ENCODE results near the gene EZR.

DNA sequence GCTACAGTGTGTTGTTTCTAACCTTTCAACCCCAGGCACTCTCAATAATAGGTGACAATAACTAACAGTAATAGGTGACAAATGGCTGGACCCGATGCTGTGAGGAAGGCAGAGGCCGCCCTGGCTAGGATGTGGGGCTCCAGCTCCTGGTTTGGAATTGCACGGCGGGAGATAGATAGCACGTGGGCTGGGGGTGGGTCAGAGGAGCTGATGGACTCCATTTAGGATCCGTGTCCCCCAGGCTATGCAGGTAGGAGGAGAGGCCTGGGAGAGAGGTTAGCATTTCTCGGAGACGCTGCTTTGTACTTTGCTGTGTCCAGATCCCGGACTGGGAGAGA lies 61.4 kb downstream of the EZR start:
- no peak for TF ChIP-seq EZH2phosphoT487 (IDR thresholded peaks at IDR 0.05; ENCODE audit: borderline replicate concordance)
- TF ChIP-seq, protein P1, sequence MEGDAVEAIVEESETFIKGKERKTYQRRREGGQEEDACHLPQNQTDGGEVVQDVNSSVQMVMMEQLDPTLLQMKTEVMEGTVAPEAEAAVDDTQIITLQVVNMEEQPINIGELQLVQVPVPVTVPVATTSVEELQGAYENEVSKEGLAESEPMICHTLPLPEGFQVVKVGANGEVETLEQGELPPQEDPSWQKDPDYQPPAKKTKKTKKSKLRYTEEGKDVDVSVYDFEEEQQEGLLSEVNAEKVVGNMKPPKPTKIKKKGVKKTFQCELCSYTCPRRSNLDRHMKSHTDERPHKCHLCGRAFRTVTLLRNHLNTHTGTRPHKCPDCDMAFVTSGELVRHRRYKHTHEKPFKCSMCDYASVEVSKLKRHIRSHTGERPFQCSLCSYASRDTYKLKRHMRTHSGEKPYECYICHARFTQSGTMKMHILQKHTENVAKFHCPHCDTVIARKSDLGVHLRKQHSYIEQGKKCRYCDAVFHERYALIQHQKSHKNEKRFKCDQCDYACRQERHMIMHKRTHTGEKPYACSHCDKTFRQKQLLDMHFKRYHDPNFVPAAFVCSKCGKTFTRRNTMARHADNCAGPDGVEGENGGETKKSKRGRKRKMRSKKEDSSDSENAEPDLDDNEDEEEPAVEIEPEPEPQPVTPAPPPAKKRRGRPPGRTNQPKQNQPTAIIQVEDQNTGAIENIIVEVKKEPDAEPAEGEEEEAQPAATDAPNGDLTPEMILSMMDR (IDR thresholded peaks at IDR 0.05 in 2 of 3, conservative IDR thresholded peaks at IDR 0.05 in 1 of 3; ENCODE audit: borderline replicate concordance in 1 of 3, insufficient read depth in 1 of 3, low read depth in 2 of 3, low read length in 2 of 3): no peak
- TF ChIP-seq EGR1 (IDR thresholded peaks at IDR 0.05; ENCODE audit: low read depth): no peak
- TF ChIP-seq RAD21 (IDR thresholded peaks at IDR 0.05; ENCODE audit: low read depth): no peak
- TF ChIP-seq, protein P2, sequence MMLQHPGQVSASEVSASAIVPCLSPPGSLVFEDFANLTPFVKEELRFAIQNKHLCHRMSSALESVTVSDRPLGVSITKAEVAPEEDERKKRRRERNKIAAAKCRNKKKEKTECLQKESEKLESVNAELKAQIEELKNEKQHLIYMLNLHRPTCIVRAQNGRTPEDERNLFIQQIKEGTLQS (IDR thresholded peaks at IDR 0.05): no peak
- no peak for TF ChIP-seq POLR2A (IDR thresholded peaks at IDR 0.05; ENCODE audit: borderline replicate concordance, extremely low read depth, insufficient read depth, insufficient read length)

Data from HCT116 (cell line).